GM20431 (cell line): ENCODE measurements around the gene DDOST.

Experiments used
- in situ Hi-C: fragments of 300-500 bp; cut with MseI, MboI; formaldehyde crosslinking; loops from one replicate; pipeline ENCODE4 v1.15.0; 2020; ENCODE audit warnings: low sequenced_read_pairs; ENCODE audit not compliant: unreplicated experiment

DDOST gene

DNA sequence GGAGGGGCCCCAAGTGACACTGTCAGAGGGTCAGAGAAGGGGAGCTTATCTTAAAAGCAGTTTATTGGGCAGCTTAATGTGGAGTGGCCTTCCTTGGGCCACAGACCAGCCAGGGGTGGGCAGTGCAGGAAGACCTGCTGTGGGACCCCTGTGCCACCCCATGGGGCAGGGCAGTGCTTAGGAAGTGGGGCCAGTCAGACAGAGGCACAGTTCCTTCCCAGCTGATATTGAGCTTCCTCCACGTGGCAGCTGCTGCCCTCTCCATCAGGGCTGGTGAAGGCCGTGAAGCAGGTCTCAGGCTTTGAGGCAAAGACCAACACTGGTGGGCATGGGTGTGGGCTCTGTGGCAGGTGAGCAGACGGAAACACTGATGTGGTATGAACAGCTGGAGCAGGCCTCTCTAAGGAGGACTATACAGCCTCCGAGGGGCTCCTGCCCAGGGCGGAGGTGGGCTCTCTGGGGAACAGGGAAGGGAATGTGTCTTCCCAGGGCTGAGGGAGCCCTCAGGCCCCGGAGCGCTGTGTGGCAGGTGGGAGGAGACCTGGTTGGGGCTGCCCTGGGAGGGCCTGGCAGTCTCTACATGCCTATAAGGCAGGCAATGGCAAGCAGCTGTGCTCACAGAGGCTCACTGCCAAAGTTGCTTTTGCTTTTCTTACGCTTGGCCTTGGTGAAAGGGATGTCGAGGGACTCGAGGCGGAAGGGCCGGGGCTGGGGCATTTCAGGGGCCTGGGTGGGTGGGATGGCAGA, 3.0 kb upstream of the DDOST start:
- in situ Hi-C loops, result no loop called here

DNA sequence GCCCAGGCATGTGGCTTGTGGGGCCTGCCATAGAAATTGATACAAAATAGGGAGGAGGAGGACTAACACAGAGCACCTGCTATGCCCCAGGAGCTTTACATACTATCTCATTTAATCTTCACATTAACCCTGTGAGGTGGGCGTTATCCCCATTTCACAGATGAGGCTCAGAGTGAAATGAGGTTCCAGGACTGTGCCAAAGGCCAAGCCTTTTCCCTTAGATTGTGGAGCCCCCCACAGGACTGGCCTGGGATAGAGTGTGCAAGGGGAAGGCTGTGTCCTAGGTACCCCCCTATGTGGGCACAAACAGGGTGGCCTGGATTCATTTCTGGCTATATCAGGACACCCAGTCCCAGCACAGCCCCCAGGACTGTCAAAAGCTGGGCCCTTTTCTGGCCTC, 2.2 kb upstream of the DDOST start:
- in situ Hi-C loops, result no loop called here

DNA sequence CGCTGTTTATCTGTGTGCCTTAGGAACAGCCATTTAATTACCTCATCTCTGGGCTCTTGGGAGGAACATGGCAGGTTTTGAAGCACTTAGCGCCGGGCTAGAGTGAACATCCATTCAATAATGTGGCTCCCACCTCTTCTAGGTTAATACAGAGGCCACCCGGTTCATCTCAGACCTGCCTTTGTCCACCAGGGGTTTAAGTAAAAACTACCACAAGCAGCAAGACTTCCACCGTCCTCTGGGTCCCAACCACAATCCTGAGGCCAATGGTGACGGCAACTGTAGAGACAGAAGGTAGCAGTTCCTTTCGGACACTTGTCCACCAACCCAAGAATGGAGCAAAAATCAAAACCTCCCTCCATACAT, 924 bp upstream of the DDOST start:
- in situ Hi-C loops, result no loop called here

DNA sequence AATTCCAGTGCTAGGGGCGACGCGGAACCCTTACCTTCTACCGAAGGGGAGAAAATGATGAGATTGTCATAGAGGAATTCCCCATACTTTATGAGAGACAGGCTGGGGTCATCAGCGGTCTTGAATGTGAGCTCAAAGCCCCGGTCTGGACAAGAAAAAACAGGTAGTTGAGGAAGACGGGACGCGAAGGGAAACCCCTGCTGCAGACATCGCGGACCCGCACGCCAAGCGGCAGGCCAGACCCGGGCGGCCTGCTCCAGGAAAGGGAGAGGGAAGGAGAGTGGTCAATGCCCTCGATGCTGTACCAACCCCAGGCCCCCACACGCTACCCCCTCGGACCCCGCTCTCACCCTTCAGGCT, 342 bp downstream of the DDOST start:
- in situ Hi-C loops, result no loop called here

DNA sequence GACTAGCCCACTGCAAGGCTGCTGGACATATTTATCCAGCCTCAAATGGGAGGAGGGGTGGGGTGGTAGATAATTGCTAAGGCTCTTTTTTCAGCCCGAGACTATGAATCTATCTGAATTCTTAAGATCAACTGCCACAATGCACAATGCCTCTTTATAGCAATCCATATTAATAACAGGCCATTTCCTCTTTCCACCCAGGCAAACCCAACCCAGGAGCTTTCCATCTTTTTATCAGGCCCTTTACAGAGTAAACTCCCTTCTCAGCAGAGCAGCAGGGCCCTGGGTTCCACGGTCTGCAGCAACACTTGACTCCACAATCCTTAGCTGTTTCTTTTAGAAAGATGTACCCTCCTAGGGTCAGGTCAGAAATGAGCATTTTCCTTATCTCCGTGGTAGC, 806 bp downstream of the DDOST start:
- in situ Hi-C loops, result no loop called here

DNA sequence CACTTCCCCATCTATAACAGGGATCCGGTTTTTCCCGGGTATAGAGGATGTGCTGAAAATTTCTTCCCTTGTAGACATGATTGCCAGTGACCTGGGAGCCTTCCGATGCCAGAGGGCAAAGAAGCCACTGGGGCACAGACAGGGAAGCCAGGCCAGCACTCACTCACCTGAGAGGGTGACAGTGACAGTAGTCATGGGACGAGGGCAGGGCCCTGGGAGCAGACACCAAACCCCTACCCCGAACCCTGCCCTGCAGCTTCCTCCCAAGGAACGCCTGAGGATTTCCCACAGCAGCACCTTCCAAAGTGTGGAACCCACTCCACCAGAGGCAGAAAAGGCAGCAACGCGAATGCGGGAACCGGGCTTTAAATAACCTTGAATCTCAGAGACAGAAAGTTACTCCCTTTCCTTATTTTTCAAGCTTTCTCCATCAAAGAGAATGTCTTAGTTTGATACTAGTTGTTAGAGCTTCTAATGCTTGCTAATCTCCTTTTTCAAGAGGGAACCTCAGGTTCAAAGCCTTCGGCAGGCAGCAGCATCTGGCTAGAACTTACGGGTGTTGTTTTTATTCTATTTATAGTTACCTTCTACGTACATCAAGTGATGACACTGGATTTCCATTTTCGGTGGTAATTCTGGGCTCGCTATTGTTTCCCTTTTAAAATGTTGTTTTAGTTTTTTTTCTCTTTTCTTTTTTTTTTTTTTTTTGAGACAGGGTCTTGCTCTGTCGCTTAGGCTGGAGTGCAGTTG, 2.8 kb downstream of the DDOST start:
- in situ Hi-C loops, result no loop called here

DNA sequence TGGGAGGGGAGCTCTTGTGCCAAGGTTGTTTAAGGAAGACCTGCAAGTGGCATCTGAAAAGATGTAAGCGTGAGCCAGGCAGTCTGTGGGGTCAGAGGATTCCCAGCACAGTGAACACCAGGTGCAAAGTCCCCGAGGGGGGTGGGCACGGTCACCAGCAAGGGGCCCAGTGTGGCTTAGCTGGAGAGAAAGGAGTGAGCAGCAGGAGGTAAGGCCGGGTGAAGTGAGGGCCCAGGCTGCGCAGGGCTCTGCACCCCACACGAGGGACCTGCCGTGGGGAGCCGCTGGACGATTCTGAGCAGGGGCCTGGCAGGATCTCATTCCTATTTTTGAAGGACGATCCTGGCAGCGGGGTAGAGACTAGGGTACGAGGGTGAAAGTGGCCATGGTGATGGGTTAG, 4.1 kb downstream of the DDOST start:
- in situ Hi-C loops, result no loop called here

DNA sequence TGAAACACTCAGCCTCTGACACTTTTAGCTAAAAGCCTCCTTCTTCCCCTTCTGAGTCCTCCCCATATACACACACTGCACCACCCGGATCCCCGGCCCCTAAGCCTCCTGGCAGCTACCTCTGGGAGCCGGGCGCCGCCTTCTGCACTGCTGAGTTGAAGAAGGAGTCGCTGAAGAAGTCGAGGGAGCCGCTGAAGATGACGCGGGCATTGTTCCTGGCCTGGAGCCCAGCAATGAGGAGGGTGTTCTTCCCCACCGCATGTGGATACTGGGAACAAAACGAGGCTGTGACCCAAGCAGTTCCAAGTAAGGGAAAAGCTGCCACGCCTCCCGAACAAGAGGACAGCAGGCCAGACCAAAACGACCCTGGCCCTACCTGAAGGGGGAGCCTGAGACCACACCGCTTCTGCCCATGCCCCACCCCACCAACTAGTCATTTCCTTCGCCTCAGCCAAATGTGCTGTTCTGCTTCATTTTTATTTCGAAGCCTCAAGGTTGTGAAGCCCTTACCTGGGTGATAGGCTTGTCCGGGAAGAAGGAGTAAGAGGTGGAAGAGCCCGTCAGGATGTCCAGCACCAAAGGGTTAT, 7.0 kb downstream of the DDOST start:
- in situ Hi-C loops, result no loop called here

DNA sequence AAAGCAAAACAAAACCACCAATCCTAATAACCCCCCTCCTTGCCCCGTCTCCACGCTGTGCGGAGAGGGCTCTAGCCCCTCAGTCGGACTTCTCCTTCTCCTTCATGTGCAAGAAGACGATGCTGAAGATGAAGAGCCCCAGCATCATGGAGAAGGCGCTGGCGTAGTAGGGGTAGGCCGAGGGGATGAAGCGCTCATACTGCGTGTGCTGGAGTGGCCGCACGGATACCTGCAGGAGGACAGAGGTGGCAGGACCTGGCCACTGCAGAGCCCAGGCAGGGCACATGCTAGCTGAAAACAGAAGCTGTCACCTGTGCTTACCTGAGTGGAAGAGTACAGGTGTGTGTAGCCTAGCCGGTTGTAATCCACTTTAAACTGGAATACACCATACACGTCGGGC, 8.9 kb downstream of the DDOST start:
- in situ Hi-C loops, result no loop called here

DNA sequence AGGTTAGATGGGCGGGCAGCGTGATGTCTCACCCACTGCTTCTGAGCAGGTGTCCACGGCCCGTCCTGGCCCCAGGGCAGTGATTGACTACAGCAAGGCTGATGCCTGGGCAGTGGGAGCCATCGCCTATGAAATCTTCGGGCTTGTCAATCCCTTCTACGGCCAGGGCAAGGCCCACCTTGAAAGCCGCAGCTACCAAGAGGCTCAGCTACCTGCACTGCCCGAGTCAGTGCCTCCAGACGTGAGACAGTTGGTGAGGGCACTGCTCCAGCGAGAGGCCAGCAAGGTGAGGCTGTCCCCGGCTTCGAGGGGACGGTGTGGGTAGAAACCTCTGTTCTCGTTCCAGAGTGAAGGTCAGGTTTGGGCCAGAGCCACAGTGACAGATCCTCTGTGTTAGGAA, 12.2 kb downstream of the DDOST start:
- in situ Hi-C loops, result loop anchor here (10.0 kb wide), 1 partner anchor 124 kb away; no protein-coding TSS in a partner anchor

DNA sequence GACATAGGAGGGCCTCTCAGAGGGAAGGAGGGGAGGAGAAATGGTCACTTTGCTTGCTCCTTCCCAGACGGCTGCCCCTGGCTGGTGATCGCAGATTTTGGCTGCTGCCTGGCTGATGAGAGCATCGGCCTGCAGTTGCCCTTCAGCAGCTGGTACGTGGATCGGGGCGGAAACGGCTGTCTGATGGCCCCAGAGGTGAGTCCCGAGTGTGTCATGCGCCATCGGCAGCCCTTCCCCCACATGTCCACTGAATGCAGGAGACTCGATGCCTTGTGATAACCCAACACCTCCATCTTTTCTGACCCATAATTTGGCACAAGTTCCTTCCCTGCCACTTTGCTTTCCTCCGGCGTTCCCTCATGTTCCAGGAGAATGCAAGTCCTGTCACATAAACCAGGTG, 12.7 kb downstream of the DDOST start:
- in situ Hi-C loops, result loop anchor here (10.0 kb wide), 1 partner anchor 124 kb away; no protein-coding TSS in a partner anchor

DNA sequence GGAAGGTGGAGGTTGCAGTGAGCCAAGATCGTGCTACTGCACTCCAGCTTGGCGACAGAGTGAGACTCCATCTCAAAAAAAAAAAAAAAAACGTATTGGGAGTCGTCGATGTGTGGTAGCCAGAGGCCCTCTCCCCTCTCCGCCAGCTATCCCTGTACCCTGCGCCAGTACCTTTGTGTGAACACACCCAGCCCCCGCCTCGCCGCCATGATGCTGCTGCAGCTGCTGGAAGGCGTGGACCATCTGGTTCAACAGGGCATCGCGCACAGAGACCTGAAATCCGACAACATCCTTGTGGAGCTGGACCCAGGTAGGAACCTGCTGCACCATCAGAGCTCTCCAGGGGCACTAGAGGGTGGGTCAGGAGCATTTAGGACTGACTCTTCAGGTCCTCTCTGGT, 15.8 kb downstream of the DDOST start:
- in situ Hi-C loops, result loop anchor here (10.0 kb wide), 1 partner anchor 121 kb away; no protein-coding TSS in a partner anchor

DNA sequence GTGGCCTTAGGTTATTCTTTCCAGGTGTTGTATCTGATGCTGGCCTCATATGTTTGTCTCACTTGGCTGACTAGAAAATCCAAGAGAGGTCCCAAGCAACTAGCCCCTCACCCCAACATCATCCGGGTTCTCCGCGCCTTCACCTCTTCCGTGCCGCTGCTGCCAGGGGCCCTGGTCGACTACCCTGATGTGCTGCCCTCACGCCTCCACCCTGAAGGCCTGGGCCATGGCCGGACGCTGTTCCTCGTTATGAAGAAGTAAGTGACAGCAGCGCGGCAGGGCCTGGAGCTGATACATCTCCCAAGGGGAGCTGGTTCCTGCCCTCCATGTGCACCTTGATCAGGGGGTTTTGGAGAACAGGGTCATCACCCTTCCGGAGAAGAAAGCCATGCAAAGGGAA, 16.8 kb downstream of the DDOST start:
- in situ Hi-C loops, result loop anchor here (10.0 kb wide), 1 partner anchor 120 kb away; no protein-coding TSS in a partner anchor

DNA sequence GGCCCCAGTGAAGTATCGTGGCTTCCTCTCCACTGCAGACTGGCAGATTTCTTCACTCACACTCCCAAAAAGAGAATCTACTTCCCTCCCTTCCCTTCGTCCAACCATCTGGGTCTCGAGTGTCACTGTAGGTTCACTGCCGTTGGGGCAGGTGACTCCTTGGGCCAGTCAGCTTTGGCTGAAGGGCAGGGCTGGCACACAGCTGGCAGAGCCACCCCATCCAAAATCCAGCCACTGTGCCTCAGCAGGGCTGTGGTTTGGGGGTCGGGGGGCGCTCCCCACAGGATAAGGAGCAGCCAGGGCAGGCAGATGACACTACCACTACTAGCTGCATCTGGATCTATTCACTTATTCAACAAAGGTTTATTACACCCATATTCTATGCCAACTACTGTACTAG, 18.1 kb downstream of the DDOST start:
- in situ Hi-C loops, result loop anchor here (10.0 kb wide), 1 partner anchor 118 kb away; no protein-coding TSS in a partner anchor

DNA sequence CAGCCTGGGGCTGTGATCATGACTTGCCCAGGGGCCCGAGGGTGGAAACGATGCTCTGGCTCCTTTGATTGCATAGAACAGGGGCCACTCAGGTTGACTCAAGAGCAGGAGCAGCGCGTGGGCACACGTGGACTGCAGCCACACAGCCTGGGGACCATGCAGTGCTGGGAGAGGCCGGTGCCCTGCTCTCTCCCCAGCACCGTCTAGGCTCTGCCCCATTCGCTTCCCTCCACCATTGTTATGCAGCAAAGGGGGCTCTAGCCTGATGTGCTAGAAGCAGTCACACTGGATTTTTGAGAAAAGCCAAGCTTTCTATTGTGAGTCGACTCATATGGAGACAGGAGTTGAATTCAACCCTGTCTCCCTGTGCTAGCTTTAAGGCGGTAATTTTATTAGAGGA, 19.2 kb downstream of the DDOST start:
- in situ Hi-C loops, result loop anchor here (10.0 kb wide), 1 partner anchor 117 kb away; no protein-coding TSS in a partner anchor

DNA sequence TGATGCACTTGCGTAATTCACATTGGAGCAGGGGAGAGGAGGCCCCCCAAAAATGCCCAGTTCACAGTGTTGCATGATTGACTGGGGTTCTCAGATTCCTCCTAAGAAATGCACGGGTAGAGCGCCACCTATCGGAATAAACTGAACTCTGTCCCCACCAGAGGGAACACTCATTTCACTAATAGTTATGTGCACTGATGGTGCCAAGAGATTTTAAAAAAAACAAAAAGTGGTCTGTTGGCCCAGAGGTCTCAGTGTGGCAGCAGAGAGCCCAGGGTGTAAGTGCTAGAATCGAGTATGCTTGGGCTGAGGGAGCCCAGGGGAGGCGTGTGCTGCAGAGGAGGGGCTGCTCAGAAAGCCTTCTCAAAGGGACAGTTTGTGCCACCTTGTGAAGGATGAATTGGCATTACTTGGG, 21.0 kb downstream of the DDOST start:
- in situ Hi-C loops, result loop anchor here (10.0 kb wide), 1 partner anchor 115 kb away; no protein-coding TSS in a partner anchor

DNA sequence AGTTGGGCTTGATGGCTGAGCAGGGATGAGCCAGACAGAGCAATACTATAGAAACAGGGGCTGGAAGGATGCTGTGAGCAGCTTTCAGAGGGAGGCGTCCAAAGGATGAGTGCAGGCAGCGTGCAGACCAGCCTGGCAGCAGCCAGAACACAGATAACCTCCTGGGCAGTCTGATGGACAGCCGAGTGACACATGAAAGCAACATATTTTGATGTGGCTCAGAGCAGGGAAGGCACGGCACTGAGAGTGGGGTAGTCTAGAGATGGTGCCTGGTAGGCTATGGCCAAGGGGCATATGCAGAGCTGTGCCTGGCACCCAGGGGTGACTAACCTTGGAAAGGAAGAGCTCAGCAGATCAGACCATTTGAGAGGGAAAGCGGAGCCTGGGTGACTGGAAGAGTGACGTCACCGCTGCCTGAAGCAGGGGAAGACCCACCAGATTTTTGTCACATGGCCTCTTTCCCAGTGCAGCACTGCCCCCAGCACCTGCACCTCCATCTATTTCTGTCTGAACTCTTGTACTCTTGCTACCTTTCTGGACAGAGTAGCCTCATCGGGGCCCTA, 24.3 kb downstream of the DDOST start:
- in situ Hi-C loops, result no loop called here

DNA sequence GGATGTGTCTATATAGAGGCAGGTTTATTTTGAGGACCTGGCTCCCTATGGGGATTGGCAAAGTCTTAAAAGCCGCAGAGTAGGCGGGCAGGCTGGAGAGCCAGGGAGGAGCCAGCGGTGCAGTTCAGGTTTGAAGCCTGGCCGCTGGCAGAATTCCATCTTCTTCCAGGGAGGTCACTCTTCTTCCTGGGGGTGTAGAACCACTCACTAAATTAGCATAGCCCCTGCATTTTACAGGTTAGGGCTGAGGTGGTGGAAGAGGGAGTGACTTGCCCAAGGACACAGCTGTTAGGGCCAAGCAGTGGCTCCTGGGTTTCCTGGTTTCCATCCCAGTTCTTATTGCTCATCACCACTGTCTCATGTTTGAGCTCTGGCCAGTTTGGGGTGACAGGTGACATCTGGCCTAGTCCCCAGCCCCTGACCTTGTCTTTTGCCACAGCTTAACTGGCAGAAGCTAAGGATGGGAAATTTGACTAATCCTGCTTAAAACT, 26.5 kb downstream of the DDOST start:
- in situ Hi-C loops, result no loop called here

DNA sequence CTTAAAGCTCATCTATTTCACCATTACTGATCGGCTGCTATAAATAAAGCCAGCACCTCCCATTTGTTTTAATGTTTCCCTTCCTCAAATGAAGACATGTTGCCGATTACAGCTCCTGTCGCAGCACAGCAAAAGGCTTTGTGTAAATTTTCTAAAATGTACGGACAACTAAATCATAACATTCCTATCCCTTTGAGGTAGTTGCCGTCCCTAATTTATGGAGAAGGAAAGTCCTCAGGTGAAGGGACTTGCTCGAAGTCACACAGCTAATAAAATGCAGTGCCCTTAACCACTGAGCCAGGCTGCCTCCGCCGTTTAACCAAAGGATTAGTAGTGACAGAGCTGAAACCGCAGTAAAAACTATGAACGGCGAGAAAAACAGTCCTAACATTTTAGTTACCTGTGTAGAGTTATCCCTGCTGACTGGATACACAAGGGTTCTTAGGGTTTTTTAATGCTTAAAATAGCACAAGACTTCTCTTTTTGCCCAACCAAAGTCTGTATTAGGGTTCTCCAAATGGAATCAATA, 27.0 kb downstream of the DDOST start:
- in situ Hi-C loops, result no loop called here
